RWPE1 (cell line): ENCODE data around the gene TNNI2.

Experiments
- CTCF ChIA-PET: fragments of 350-600 bp; sonication (Branson Sonifier 250); formaldehyde crosslinking; extraction: SDS; loops from one replicate; lab custom pipeline; 2021; lab: Yijun Ruan, JAX
- POLR2A ChIA-PET: fragments of 400-600 bp; formaldehyde crosslinking; extraction: SDS; loops from one replicate; lab custom pipeline; 2020; ENCODE audit warnings: antibody characterized with exemption; ENCODE audit not compliant: low non-redundant PET; lab: Yijun Ruan, JAX
- DNase-seq: peaks from one replicate; pipeline ENCODE4 v3.0.0; 2012; ENCODE audit warnings: low spot score
- H3K27ac ChIP-seq: fragments of 450-650 bp; 2 replicates; pipeline ENCODE4 v1.5.1; 2017
- TF ChIP-seq, protein P1 (sequence below): fragments of 450-650 bp; conservative IDR thresholded peaks from 2 replicates; pipeline ENCODE4 v1.5.1; 2017; ENCODE audit warnings: low read depth, mild to moderate bottlenecking

TNNI2 gene

GRCh38 chr11:1840780-1841480 lies 2.1 kb downstream of the TNNI2 start:
- DNase-seq = no peak
- peak overlapping the region; percentile 97 for H3K27ac ChIP-seq
- POLR2A ChIA-PET = no interaction called here
- TF ChIP-seq, protein P1, sequence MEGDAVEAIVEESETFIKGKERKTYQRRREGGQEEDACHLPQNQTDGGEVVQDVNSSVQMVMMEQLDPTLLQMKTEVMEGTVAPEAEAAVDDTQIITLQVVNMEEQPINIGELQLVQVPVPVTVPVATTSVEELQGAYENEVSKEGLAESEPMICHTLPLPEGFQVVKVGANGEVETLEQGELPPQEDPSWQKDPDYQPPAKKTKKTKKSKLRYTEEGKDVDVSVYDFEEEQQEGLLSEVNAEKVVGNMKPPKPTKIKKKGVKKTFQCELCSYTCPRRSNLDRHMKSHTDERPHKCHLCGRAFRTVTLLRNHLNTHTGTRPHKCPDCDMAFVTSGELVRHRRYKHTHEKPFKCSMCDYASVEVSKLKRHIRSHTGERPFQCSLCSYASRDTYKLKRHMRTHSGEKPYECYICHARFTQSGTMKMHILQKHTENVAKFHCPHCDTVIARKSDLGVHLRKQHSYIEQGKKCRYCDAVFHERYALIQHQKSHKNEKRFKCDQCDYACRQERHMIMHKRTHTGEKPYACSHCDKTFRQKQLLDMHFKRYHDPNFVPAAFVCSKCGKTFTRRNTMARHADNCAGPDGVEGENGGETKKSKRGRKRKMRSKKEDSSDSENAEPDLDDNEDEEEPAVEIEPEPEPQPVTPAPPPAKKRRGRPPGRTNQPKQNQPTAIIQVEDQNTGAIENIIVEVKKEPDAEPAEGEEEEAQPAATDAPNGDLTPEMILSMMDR = no peak
- CTCF ChIA-PET = interaction anchor here (0.6 to 1.2 kb wide), 2 partner anchors 41 to 210 kb away, joined by 5 read pairs; no protein-coding TSS in a partner anchor

DNA sequence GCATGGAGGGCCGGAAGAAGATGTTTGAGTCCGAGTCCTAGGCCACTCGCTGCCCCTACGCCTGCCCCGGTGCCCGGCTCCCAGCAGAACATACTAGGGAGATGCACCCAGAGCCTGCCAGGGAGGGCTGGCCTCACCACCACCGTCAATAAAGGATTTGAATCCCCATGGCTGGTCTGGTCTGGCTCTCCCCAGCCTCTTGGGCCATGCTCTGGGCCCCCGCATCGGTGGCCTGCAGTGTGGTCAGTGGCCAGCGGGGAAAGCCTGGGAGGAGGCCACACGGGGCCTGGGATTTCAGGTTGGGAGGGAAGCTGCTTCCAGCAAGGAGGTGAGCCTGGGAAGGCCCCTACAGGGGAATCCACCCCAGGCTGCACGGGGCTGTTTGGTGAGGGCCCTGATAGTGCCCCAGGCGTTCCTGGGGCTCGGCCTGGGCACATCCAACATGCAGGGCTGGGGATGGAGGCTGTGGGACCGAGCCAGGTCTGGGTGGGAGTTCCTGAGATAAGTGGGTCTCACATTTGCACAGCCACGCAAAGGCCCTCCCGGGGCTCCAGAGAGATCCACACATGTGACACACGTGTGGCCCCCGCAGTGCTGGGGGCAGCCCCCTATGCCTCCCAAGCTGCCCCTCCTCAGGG lies 2.8 kb downstream of the TNNI2 start:
- TF ChIP-seq, protein P1 = no peak
- ChIA-PET CTCF (interaction anchor here (0.6 to 1.2 kb wide), 2 partner anchors 41 to 310 kb away, joined by 3 to 5 read pairs; no protein-coding TSS in a partner anchor), POLR2A (no interaction called here)
- peak overlapping the region; percentile 97 for H3K27ac ChIP-seq
- DNase-seq = no peak

DNA sequence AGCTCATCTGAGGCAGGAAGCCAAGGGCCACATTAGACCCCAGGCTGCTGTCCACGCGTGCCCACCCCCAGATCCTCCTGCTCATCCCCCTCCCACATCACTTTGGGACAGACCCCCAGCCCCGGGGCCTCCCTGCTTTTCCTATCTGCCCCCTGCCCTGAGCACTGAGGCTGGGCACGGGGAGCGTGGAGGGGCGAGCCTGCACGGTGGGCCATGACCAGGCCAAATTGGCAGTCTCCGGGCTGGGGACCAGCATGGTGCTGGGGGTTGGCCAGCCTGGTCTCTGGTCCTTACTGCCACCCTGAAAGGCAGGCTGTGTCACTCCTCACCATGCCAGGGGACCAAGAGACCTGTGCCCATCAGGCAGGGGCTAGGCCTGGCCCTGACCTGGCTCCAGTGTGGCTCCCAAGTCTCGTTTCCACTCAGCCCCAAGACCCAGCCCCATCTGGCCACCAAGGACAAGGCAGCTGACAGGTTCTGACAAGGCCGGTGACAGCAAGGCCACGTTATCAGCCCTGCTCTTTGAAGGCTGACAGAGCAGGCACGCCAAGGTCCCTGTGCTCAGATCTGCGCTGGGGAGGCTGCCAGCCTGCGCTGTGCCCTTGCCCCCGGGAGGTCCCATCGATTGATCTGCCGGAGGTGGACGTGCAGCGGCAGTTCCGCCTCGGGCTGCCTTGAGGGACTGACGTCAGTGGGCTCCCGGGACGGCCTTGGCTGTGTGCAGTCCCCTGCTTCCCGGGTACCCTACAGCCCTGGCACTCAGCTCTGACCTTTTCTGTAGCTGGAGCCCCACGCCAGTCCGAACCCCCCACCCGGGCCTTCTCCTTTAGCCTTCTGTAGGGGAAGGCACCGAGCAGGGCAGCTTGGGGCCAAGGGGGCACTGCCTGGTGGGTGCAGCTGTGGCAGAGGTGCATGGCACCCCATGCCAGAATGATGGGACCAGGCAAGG lies 3.6 kb downstream of the TNNI2 start:
- POLR2A ChIA-PET = no interaction called here
- DNase-seq = no peak
- TF ChIP-seq, protein P1 = no peak
- CTCF ChIA-PET = interaction anchor here (0.6 to 1.2 kb wide), 3 partner anchors 10 to 309 kb away, joined by 3 read pairs; no protein-coding TSS in a partner anchor
- H3K27ac ChIP-seq = peak overlapping the region; percentile 97

GRCh38 chr11:1843098-1843473 lies 4.3 kb downstream of the TNNI2 start:
- DNase-seq = no peak
- ChIA-PET POLR2A (no interaction called here), CTCF (interaction anchor here (0.6 to 1.2 kb wide), 2 partner anchors 11 to 111 kb away, joined by 3 read pairs; no protein-coding TSS in a partner anchor)
- TF ChIP-seq, protein P1 = no peak
- peak overlapping the region; percentile 97 for H3K27ac ChIP-seq

- TF ChIP-seq, protein P1 = no peak
- ChIA-PET POLR2A (no interaction called here), CTCF (no interaction called here)
- DNase-seq = no peak
- H3K27ac ChIP-seq = peak overlapping the region; percentile 97
These were observed 5.0 kb downstream of the TNNI2 start for GRCh38 chr11:1843796-1844195.
